GM19328 (cell line): Measurements from ENCODE around the gene PDE6D.
A peak's percentile ranks its signal among the peaks of the same experiment; 100 is the strongest.

Source experiments
- ATAC-seq: cut with Tn5 transposase; IDR thresholded peaks from one replicate; pipeline ENCODE4 v1.9.1; 2021; ENCODE audit warnings: mild to moderate bottlenecking, moderate library complexity; ENCODE audit not compliant: unreplicated experiment

The PDE6D gene

DNA sequence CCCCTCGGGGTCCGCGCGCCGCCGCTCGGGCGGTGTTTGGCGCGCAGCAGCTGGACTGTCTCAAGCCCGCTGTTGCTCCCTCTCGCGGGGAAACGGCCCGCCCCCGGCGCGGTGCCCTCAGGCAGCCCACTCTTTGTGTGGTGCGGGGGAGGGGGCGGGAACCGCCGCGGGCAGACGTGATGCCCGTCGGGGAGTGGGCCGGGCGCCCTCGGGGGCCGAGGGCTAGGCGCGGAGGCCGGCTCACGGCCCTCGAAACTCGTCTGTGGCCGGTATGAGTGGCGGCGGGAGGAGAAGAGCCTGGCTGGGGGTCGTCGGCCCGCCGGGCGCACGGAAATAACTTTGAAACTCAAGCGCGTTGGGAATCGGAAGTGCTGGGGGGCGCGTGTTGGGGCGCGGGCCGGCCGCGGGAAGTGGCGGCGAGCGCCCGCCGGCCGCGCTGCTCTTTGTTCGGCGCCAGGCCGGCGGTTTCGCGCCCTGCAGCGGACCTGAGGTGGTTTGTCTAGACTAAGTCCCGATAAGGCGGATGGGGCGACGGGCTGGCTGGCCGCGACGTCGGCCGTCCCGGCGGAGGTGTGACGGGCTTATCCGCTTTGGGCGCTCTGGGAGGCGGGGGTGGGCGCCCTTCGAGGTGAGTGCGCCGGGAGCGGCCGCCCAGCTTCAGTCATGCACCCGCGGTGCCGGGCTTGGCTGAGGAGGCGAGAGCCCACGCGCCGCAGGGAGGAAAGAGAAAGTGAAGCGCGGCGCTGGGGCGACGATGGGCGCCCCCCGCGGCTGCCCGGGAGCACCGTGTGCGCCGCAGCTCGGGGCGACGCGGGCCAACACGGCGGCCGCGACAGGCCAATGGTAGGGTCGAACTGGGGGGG, 72.1 kb downstream of the PDE6D start:
- ATAC-seq: no peak

DNA sequence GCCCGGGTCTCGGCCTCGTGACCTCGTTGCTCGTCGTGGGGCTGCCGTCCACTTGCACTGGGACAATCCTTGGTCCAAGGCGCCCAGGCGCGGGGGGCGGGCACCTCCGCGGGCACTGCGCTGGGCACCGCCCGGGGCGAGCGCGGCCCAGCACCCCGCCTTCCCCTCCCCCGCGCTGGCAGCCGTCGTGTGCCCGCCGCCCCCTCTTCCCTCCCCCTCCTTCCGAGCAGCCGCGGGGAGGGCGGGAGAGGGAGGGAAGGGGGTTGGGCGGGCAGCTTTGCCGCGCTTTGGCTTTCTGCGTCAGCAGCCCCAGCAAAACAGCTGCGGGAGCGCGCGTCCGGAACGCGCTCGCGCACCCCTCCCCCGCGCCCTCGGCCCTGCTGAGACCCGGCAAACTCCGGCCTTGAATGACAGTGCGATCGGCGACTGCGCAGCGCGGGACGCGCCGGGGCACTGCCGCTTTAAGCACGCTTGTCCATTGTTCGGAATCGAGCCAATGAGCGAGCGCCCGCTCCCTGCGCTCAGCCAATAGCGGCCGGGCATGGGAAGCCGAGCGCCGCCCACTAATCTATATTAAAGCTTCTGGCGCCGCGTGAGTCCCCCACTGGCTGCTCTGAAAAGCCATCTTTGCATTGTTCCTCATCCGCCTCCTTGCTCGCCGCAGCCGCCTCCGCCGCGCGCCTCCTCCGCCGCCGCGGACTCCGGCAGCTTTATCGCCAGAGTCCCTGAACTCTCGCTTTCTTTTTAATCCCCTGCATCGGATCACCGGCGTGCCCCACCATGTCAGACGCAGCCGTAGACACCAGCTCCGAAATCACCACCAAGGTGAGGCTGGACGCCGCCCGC, 72.9 kb downstream of the PDE6D start, which contains the start of gene PTMA:
PTMA (plus strand) TSS at position 599 of the 846 bp plus-strand sequence; CDS start at position 781, 182 bp downstream.
- ATAC-seq: peak; percentile 49

DNA sequence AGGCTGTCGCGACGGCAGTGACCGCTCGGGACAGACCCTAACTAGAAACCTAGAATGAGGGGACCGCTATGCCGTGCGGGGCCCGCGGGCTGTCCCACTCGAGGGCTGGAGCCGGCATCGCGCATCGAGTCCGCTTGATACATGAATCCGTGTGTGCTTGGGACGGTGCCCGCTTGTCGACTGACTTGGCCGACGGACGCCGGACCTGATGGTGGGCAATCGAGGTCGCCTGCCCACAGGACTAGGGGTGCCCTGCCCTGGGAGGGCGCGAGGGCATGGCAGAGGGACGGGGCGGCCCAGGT, 73.5 kb downstream of the PDE6D start:
- no peak for ATAC-seq

DNA sequence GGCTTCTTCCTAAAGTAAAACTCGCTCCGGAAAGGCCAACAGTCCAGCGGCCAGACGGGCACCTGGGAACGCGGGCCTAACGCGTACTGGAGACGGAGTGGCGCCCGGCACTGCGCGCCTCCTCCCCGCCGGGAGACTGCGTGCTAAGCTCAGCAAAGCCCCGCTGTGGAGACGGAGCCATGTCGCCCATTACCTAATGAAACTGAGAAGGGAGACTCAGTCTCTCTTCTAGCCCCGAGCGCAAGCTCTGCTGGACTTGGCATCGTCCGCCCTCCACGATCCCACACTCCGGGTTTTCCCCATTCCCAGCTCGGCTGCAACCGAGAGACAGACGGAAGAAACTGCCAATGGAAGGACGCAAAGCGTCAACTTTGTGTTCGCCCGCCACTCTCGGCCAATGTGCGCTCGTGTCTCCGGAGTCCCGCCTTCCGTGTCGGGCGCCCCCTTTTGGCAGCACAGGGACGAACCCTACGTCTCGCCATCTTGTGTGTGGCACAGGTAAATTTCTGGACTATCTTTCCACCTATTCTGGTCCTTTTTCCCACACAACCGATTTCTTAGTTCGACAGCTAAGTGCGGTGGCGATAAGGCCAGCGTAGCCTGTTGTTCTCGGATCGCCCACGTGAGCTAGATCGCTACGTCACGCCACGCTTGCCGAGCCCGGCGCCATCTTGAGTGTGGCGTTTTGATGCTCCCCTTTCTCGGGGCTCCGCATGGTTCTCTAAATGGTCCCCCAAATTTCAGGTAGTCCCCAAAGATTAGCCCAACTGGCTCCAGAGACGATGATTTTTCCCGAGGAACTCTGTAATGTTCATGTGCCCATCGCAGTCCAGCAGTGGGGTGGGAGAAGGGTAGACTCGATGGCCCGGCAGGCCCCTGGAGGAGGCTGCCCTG, 74.1 kb downstream of the PDE6D start:
- ATAC-seq: peak; percentile 33

DNA sequence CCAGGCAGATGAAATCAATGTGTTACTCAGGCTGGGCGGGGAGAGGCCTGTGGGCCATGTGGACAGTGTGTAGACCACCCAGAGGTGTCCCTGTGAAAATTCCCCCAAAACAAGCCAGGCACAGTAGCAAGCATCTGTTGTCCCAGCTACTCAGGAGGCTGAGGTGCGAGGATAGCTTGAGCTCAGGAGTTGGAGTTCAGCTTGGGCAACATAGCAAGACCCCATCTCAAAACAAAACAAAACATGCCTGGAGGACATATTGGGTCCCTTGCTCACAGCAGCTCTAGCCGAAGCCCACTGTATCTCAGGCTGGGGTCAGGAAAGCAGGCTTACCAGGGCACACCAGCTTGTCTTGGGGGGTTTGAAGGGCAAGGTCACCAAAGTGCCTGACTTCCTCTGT, 77.1 kb downstream of the PDE6D start:
- ATAC-seq: no peak

DNA sequence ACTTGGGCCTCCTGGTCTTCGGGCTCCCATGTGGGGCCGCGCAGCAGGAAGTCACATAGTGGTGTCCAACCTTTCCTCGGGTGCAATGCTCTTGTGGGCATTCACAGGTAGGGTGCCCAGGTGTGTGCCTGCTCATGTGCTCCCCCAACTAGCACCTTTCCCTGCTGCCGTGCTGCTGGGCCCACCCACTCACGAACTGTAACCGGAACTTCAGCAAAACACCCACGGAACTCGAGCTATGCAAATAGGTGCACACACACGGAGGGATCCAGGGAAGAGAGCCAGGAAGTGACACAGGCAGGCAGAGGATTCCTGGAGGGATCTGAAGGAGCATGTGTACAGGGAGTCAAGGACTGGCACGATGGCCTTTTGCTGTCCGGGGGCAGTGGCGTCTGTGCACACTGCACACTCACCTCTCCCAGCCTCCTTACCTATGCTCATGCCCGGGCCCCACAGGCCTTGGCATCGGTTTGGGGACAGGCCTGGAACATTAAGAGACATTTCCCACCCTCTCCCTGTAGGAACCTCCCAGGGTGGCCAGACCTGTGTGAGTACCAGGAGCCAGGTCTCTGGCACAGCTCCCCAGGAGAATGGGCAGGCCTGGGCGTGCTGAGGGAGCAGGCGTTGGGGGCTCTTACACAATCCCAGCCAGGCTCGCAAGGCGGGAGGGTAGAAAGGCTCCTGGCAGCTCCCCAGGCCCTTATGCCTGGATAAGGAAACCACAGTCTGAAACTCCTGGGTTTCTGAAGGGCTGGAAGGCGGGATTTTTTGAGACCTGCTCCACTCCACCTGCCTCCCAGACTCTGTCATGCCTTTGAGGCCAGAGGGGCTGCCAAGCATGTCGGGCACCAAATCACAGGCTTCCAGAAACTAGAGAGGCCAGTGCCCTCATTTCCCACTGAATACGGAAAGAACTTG, 79.4 kb downstream of the PDE6D start:
- no peak for ATAC-seq

DNA sequence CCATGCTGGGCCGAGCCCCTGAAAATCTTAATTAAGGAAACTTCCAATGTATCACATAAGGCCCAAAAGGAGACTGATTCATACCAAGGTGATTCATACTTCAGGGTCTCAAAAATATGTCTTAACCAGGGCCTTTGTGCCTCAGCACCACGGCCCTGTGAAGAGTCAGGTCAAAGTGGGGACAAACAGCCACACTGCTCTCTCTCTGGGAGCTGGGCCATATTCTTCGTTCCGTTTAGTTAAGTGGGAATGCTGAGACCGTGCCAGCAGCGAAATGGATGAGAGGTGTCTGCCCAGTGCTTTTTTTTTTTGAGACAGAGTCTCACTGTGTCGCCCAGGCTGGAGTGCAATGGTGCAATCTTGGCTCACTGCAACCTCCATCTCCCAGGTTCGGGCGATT, 82.1 kb downstream of the PDE6D start:
- ATAC-seq: no peak

DNA sequence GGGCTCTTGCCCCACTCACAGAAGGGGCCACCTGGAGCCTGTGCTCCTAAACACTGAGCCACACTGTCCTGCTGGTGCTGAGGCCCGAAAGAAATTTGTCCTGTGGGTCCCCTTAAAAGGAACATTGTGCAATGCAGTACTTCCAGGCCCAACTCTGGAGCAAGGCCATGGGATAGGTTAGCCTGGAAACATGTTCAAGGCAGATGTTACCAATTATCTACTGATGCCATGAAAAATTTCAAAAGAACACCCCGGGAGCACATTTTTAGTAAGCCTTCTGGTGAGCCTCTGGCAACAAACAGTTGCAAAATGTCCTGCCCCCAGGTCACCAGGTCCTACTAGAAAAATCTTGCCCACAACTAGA, 85.1 kb downstream of the PDE6D start:
- ATAC-seq: no peak

DNA sequence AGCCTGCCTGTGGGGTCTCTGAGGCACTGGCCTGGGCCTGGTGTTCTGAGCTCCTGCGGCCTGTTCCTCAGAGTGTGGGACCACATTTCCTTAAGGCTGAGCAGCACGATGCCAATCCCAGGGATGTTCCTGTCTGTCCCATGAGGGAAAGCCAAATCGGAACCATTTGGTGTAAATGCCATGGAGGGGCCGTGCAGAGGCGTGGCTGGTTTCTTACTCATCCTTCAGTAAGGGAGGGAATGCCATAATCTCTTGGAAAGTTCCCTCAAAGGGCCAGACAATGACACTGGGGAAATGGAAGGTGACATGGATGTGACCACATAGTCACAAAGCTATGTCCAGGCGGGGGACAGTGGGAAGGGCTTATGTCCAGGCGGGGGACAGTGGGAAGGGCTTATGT, 87.1 kb downstream of the PDE6D start:
- no peak for ATAC-seq

DNA sequence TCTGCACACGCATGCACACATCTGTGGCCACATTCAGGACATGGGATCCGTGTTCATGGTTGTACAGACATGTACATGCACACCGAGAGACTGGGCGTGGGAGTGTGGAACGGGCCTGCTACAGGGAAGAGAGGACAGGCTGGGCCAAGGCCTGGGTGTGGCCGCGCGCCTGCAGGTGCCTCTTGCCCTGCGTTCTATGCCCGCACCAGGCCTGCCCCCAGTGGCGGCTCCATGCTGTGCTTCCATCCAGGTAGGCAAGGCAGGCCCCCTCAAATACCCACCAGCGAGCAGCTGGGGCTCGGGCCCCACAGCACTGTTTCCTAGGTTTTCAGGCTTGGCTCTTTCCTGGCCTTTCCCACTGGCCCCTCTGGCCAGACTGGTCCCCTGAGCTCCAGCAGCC, 88.2 kb downstream of the PDE6D start:
- ATAC-seq: no peak

DNA sequence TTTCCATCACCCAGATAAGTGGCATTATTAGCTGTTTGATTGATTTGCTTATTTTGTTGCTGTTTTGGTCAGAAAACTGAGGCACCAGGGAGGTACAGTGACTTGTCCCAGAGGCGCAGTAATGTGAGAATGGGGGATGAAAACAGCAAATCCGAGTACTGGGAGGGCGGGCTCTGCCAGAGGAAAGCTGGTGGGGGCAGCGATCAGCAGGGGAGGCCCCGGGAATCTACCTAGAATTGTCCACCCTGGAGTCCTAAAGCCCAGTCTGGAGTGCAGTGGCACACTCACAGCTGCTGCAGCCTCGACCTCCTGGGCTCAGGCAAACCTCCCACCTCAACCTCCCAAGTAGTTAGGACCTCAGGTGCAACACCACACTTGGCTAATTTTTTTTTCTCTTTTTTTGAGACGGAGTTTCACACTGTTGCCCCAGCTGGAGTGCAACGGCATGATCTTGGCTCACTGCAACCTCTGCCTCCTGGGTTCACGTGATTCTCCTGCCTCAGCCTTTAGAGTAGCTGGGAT, 89.8 kb downstream of the PDE6D start:
- no peak for ATAC-seq

DNA sequence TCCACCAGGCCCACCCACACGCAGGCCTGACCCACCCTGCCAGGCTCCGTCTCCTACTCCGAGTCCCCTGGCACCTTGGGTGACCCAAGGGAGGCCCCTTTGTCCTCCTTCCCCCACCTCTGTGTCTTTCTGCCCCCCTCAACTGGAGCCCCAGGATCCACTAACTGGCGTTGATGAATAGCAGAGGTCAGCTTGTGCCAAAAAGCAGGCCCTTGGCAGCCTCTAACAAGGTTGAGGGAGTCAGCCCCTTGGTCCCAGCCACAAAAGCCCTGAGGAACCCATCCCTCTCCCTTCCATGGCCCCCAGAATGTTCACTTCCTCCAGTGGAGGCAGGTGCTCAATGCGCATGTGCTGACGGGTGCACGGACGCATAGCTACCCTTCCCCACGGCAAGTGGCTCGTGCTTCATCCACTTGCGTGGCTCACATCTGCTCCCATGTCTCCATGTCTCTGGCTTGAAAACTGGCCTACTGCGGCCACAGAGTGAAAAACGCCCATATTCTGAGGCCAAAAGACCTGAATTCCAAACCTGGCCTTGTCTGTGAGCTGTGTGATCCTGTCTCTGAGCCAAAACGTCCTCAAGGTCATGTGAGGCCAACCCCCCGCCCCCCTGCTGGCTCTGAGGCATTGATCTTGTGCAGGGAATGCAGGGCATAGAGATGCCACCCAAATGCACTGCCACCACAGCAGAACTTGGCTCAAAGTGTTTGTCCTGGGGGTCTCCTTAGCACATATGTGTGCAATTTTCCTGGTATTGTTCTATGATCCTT, 91.8 kb downstream of the PDE6D start:
- ATAC-seq: no peak

DNA sequence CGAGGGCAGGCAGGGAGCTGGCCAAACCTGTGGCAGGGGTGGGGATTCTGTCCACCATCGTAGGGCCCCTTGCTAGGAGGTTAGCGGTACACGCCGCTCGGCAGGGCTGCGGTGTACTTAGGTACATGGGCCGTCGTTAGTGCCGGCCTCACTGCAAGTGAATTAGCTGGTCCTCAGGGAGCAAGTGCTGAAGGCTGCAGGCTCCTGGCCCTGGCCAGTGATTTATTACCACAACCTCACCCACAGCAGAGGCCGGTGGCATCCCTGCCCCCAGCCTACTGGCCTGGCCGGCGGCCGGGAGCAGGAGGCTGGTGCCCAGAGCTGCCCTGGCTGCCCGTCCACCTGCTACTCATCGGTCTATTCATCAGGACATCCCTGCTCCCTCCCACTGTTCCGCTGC, 92.4 kb downstream of the PDE6D start:
- no peak for ATAC-seq

DNA sequence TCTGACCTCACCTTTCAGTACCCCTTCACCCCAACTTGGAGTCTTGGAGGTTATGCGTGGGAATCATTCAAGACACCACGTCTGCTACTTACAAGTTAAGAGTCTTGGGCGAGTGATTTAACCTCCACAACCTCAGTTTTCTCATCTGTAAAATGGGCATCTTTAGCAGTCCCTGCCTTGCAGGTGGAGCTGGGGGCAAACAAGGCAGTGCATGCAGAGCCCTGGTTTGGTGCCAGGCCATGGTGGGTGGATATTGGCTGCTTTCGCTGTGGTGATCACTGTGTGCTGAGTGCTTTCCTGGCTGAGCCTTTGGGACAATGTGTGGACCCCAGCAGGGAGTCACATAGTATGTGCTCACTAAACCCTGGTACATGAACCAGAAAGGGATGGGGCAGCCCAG, 93.1 kb downstream of the PDE6D start:
- no peak for ATAC-seq

DNA sequence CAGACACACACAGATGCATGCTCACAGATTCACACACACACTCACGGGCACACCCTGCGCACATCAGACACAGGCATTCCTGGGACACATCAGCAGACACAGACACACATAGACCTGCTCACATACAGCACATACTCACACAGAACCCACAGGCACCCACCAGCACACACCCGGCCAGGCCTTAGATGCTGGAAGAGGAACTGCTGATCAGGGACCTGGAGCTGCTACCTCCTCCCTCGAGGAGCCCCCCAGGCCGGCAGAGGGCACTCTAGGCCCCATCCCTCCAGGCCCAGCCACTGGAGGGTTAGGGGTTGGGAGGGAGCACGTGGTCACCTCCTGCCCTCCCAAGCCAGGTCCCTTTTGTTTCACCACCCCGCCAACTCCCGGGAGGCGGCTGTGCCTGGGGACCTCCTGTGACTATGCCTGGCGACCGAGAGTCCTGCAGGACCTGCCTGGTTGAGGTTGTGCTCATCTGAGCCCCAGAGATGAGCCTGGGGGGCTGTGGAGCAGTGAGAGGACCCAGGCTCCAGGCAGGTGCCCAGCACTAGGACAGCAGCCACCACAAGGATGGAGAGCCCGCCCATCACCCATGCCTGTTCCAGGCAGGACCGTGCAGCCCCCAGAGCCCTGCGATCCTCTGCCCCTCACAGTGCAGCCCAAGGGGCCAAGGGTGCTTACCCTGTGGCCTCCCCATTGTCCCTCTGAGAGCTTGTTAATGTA, 93.8 kb downstream of the PDE6D start:
- peak; percentile 70 for ATAC-seq

DNA sequence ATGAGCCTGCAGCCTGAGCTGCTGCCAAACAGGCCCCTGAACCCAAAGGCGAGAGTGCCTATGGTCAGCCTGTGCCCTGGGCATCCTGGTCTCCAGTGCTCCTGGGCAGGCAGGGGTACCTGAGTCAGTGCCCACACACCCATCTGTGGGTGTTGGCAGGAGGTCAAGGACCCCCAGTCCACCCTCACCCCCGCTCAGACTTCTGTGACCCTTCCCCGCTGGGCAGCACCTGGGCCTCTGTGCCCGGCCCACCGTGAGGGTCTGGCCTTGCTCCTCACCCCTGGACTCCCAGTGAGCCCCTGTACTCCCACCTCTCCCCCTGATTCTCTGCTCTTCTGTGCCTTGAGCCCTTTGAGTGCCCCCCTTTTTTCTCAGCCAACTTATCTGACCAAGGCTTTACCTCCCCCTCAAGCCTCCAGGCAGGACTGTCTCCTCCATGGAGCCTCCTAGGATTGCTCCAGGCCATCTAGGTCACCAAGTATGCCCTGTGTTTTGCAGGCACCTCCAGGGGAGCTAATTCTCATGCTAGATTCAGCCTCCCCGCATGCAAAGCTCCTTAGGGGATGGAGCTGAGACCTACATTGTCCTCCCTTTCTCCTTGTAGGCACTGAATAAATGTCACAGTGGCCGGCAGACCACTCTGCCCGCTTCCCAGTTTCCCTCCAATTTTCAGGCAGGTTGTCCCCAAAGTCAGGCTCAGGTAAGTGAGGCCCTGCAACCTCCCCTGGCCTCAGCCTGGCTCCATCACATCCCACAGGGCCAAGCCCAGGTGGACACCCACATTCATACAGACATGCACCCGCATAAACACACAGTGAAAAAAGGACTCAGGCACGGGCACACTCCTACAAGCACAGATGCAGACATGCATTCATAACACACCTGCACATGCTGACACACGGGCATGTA, 94.6 kb downstream of the PDE6D start:
- no peak for ATAC-seq

DNA sequence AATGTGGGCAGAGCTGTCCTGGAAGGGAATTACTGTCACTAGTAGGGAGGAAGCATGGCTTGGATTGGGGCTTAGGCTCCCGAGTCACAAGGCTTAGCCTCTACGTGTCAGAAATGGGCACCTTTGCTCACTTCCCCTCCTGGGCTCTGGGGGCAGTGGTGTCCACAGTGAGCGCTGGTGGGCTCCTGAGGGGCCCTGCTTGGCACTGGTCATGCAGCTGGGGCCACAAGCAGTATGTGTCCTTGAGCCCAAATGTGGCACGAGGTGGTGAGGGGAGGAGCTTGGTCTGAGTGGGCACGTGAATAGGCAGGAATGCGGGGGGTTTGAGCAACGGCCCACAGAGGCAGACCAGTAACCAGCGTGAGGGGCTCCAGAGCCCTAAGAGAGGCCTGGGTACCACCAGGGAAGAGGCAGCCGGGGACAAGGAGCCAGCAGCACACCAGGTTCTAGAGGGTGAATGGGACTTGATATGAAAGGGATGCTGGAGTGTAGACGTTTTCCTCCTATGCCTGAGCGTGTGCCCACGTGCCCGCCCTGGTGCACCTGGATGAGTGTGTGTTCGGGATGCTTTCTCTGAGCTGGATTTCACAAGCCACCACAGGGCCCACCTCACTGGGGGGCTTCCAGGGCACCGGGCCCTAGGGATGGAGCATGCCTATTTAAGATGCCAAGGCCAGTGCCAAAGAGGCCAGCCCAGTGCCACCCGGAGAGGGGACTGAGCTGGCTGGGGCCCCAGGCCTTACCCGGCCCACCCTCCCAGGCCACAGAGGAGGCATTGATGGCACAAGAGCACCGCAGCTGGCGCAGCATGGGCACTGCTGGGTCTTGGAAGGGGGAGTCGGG, 95.5 kb downstream of the PDE6D start:
- ATAC-seq: no peak
